HEK293T (cell line): ENCODE measurements around the gene TSC1.

Experiments used
- CTCF ChIA-PET: fragments of 350-600 bp; formaldehyde crosslinking; extraction: SDS; loops from one replicate; lab custom pipeline; 2021; ENCODE audit warnings: antibody characterized with exemption, inconsistent platforms; lab: Yijun Ruan, JAX
- POLR2A ChIA-PET: fragments of 350-600 bp; formaldehyde crosslinking; extraction: SDS; loops from one replicate; lab custom pipeline; 2020; ENCODE audit warnings: antibody characterized with exemption, inconsistent platforms; lab: Yijun Ruan, JAX
- DNase-seq: peaks from one replicate; pipeline ENCODE4 v3.0.0; 2012; ENCODE audit warnings: mixed read lengths; ENCODE audit errors: extremely low spot score
- ARNT ChIP-seq: fragments of 450-650 bp; IDR thresholded peaks from 2 replicates; pipeline ENCODE4 v1.6.1; 2017; ENCODE audit warnings: mild to moderate bottlenecking
- BHLHE40 ChIP-seq: fragments of 450-650 bp; IDR thresholded peaks from 2 replicates; pipeline ENCODE4 v1.6.1; 2016; ENCODE audit warnings: mild to moderate bottlenecking, moderate library complexity, borderline replicate concordance
- CTBP1 ChIP-seq: fragments of 450-650 bp; IDR thresholded peaks from 2 replicates; pipeline ENCODE4 v1.6.1; 2016; ENCODE audit warnings: borderline replicate concordance
- ELF4 ChIP-seq: fragments of 450-650 bp; IDR thresholded peaks from 2 replicates; pipeline ENCODE4 v1.6.1; 2017; ENCODE audit warnings: antibody characterized with exemption
- FOXA1 ChIP-seq: fragments of 450-650 bp; IDR thresholded peaks from 2 replicates; pipeline ENCODE4 v1.6.1; 2016; ENCODE audit warnings: mild to moderate bottlenecking
- FOXK2 ChIP-seq: fragments of 450-650 bp; IDR thresholded peaks from 2 replicates; pipeline ENCODE4 v1.6.1; 2016; ENCODE audit warnings: mild to moderate bottlenecking
- FOXM1 ChIP-seq: fragments of 450-650 bp; IDR thresholded peaks from 2 replicates; pipeline ENCODE4 v1.6.1; 2017; ENCODE audit warnings: mild to moderate bottlenecking, borderline replicate concordance
- HDGF ChIP-seq: fragments of 450-650 bp; IDR thresholded peaks from 2 replicates; pipeline ENCODE4 v1.6.1; 2017; ENCODE audit warnings: antibody characterized with exemption, borderline replicate concordance
- L3MBTL2 ChIP-seq: fragments of 450-650 bp; conservative IDR thresholded peaks from 2 replicates; pipeline ENCODE4 v1.6.1; 2016; ENCODE audit warnings: mild to moderate bottlenecking
- LEF1 ChIP-seq: fragments of 450-650 bp; IDR thresholded peaks from 2 replicates; pipeline ENCODE4 v1.6.1; 2017; ENCODE audit warnings: mild to moderate bottlenecking, borderline replicate concordance
- NFRKB ChIP-seq: fragments of 450-650 bp; IDR thresholded peaks from 2 replicates; pipeline ENCODE4 v1.6.1; 2016; ENCODE audit warnings: mild to moderate bottlenecking, moderate library complexity
- PKNOX1 ChIP-seq: fragments of 450-650 bp; IDR thresholded peaks from 2 replicates; pipeline ENCODE4 v1.6.1; 2016
- SP1 ChIP-seq: fragments of 450-650 bp; IDR thresholded peaks from 2 replicates; pipeline ENCODE4 v1.6.1; 2017
- SUZ12 ChIP-seq: fragments of 450-650 bp; IDR thresholded peaks from 2 replicates; pipeline ENCODE4 v1.6.1; 2016; ENCODE audit warnings: mild to moderate bottlenecking
- TARDBP ChIP-seq: fragments of 450-650 bp; IDR thresholded peaks from 2 replicates; pipeline ENCODE4 v1.6.1; 2016
- ZNF384 ChIP-seq: fragments of 450-650 bp; IDR thresholded peaks from 2 replicates; pipeline ENCODE4 v1.6.1; 2016

Gene TSC1

GRCh38 chr9:132878695-132879456 is 65.5 kb downstream of the TSC1 start, which contains the start of gene SPACA9:
Gene SPACA9 (plus strand): TSS chr9:132878898. CDS start chr9:132883948, 5,050 bp downstream.
- DNase-seq, result peak; percentile 72
- CTCF ChIA-PET, result interaction anchor here (1.5 kb wide), 1 partner anchor 22 kb away, joined by 3 read pairs; no protein-coding TSS in a partner anchor
- POLR2A ChIA-PET, result no interaction called here
- TF ChIP-seq FOXM1 (no peak), CTBP1 (no peak), SP1 (no peak), TARDBP (no peak), NFRKB (no peak), FOXK2 (no peak), FOXA1 (no peak), HDGF (no peak), ELF4 (no peak), BHLHE40 (no peak), SUZ12 (no peak), L3MBTL2 (no peak), PKNOX1 (no peak), ZNF384 (no peak), ARNT (no peak), LEF1 (no peak)

GRCh38 chr9:132877824-132878694 is 66.4 kb downstream of the TSC1 start, which contains the start of gene AK8:
Gene AK8 (minus strand): TSS chr9:132878284. CDS start chr9:132878255, 29 bp downstream.
- ChIA-PET CTCF (interaction anchor here (1.5 kb wide), 1 partner anchor 23 kb away, joined by 3 read pairs; no protein-coding TSS in a partner anchor), POLR2A (no interaction called here)
- peak; percentile 96 for DNase-seq
- TF ChIP-seq L3MBTL2 (no peak), BHLHE40 (no peak), HDGF (no peak), TARDBP (no peak), ARNT (no peak), SP1 (no peak), FOXK2 (no peak), PKNOX1 (no peak), NFRKB (no peak), FOXM1 (no peak), ELF4 (no peak), LEF1 (no peak), ZNF384 (no peak), CTBP1 (no peak)

- ChIA-PET POLR2A (no interaction called here), CTCF (no interaction called here)
- no peak for TF ChIP-seq FOXK2
- no peak for TF ChIP-seq FOXM1
- no peak for TF ChIP-seq LEF1
- TF ChIP-seq ZNF384, result no peak
- no peak for TF ChIP-seq SP1
- no peak for TF ChIP-seq HDGF
- no peak for TF ChIP-seq CTBP1
- TF ChIP-seq ARNT, result no peak
- no peak for TF ChIP-seq BHLHE40
- no peak for TF ChIP-seq FOXA1
- TF ChIP-seq TARDBP, result no peak
- DNase-seq, result no peak
Measured at GRCh38 chr9:132877458-132877823, 67.0 kb downstream of the TSC1 start.

- no peak for DNase-seq
- no peak for TF ChIP-seq BHLHE40
- no peak for TF ChIP-seq LEF1
- no peak for TF ChIP-seq FOXA1
- TF ChIP-seq SP1, result no peak
- no peak for TF ChIP-seq CTBP1
- TF ChIP-seq HDGF, result no peak
- no peak for TF ChIP-seq ZNF384
- TF ChIP-seq L3MBTL2, result no peak
- no peak for TF ChIP-seq ARNT
- CTCF ChIA-PET, result no interaction called here
- POLR2A ChIA-PET, result no interaction called here
Measured at GRCh38 chr9:132876849-132877248, 67.6 kb downstream of the TSC1 start.

- no peak for DNase-seq
- ChIA-PET POLR2A (no interaction called here), CTCF (no interaction called here)
- TF ChIP-seq NFRKB (no peak), BHLHE40 (no peak), L3MBTL2 (no peak), HDGF (no peak), ZNF384 (no peak), TARDBP (no peak), CTBP1 (no peak), FOXA1 (no peak), FOXK2 (no peak)
Measured at GRCh38 chr9:132875159-132875558, 69.3 kb downstream of the TSC1 start.
